ENCODE results near the gene TMEM207. TPM values are rescaled to one million over a fixed set of nuclear protein-coding genes. Genes with fewer than 3 reads are reported as not detected.

The TMEM207 gene
- total and polyA plus RNA-seq, 2 of the 13 experiments (the other 11 are each of a cell fraction or from before 2014, with no cell fraction given): not detected

- no peaks in the 10 kb centered on the region for H3K79me2 ChIP-seq (ENCODE audit: insufficient read depth, low read length)
- no peak overlapping the region for H3K4me2 ChIP-seq (ENCODE audit: low read depth, low read length)
- FAIRE-seq (no peak), ATAC-seq (no peak), DNase-seq (ENCODE audit: low spot score) (no peak)
- in situ Hi-C loops (cut with HindIII; ENCODE audit: extremely low pct_ligation_motif_present, low pct_unique_long_range_greater_than_20kb) (no loop called here), intact Hi-C loops (cut with micrococcal nuclease; ENCODE audit: unreplicated experiment) (no loop called here)
- no peaks in the 10 kb centered on the region for H3K36me3 ChIP-seq (replicated peaks in 1 of 2; ENCODE audit: control insufficient read depth in 1 of 2, insufficient read depth in 2 of 2, low read length in 2 of 2)
- H3K9me3 ChIP-seq (ENCODE audit: low read length): no peaks in the 10 kb centered on the region
- no peak overlapping the region for H3K4me3 ChIP-seq (replicated peaks in 1 of 3; ENCODE audit: insufficient read depth in 1 of 3, low read depth in 2 of 3, low read length in 3 of 3)
- WGBS (ENCODE audit: low lambda C conversion rate): 25% methylated on average over 2 of the region's 2 CpGs
- POLR2A ChIA-PET: no interaction called here
- TF ChIP-seq AGO2 (optimal IDR thresholded peaks at IDR 0.05; ENCODE audit: low read depth, low read length): no peak
- no peak for TF ChIP-seq RNF2 (conservative IDR thresholded peaks at IDR 0.05; ENCODE audit: low read depth)
- TF ChIP-seq, protein P1, sequence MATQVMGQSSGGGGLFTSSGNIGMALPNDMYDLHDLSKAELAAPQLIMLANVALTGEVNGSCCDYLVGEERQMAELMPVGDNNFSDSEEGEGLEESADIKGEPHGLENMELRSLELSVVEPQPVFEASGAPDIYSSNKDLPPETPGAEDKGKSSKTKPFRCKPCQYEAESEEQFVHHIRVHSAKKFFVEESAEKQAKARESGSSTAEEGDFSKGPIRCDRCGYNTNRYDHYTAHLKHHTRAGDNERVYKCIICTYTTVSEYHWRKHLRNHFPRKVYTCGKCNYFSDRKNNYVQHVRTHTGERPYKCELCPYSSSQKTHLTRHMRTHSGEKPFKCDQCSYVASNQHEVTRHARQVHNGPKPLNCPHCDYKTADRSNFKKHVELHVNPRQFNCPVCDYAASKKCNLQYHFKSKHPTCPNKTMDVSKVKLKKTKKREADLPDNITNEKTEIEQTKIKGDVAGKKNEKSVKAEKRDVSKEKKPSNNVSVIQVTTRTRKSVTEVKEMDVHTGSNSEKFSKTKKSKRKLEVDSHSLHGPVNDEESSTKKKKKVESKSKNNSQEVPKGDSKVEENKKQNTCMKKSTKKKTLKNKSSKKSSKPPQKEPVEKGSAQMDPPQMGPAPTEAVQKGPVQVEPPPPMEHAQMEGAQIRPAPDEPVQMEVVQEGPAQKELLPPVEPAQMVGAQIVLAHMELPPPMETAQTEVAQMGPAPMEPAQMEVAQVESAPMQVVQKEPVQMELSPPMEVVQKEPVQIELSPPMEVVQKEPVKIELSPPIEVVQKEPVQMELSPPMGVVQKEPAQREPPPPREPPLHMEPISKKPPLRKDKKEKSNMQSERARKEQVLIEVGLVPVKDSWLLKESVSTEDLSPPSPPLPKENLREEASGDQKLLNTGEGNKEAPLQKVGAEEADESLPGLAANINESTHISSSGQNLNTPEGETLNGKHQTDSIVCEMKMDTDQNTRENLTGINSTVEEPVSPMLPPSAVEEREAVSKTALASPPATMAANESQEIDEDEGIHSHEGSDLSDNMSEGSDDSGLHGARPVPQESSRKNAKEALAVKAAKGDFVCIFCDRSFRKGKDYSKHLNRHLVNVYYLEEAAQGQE (IDR thresholded peaks at IDR 0.05; ENCODE audit: borderline replicate concordance in 1 of 2, low read depth in 1 of 2, low read length in 2 of 2): no peak
- no peak for TF ChIP-seq AKAP8 (CRISPR knock-in tag; IDR thresholded peaks at IDR 0.05)
- no peak for TF ChIP-seq SIX4 (CRISPR knock-in tag; IDR thresholded peaks at IDR 0.05)
- TF ChIP-seq ZNF678 (CRISPR knock-in tag; IDR thresholded peaks at IDR 0.05): no peak
- TF ChIP-seq ZNF232 (CRISPR knock-in tag; IDR thresholded peaks at IDR 0.05; ENCODE audit: borderline replicate concordance): no peak
- no peak for TF ChIP-seq ZMYM4 (CRISPR knock-in tag; IDR thresholded peaks at IDR 0.05)
- TF ChIP-seq REXO4 (CRISPR knock-in tag; IDR thresholded peaks at IDR 0.05; ENCODE audit: borderline replicate concordance): no peak
- TF ChIP-seq, protein P2, sequence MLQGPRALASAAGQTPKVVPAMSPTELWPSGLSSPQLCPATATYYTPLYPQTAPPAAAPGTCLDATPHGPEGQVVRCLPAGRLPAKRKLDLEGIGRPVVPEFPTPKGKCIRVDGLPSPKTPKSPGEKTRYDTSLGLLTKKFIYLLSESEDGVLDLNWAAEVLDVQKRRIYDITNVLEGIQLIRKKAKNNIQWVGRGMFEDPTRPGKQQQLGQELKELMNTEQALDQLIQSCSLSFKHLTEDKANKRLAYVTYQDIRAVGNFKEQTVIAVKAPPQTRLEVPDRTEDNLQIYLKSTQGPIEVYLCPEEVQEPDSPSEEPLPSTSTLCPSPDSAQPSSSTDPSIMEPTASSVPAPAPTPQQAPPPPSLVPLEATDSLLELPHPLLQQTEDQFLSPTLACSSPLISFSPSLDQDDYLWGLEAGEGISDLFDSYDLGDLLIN (CRISPR knock-in tag; IDR thresholded peaks at IDR 0.05; ENCODE audit: borderline replicate concordance): no peak
- TF ChIP-seq JDP2 (CRISPR knock-in tag; IDR thresholded peaks at IDR 0.05; ENCODE audit: borderline replicate concordance): no peak
- no peak for TF ChIP-seq CREB1 (IDR thresholded peaks at IDR 0.05)
- no peak for TF ChIP-seq CREB1 (CRISPR knock-in tag; IDR thresholded peaks at IDR 0.05)
- TF ChIP-seq HCFC1 (IDR thresholded peaks at IDR 0.05; ENCODE audit: low read depth, low read length): no peak
- TF ChIP-seq PRPF4 (IDR thresholded peaks at IDR 0.05; ENCODE audit: low read depth, low read length, poor library complexity, severe bottlenecking): no peak
- TF ChIP-seq NONO (IDR thresholded peaks at IDR 0.05): no peak
- TF ChIP-seq NONO (CRISPR knock-in tag; conservative IDR thresholded peaks at IDR 0.05): no peak
- TF ChIP-seq ZNF362 (CRISPR knock-in tag; IDR thresholded peaks at IDR 0.05; ENCODE audit: borderline replicate concordance): no peak
- TF ChIP-seq RCOR2 (CRISPR knock-in tag; IDR thresholded peaks at IDR 0.05): no peak
- TF ChIP-seq POLR2G (IDR thresholded peaks at IDR 0.05; ENCODE audit: low read depth, low read length): no peak
- H2AFZ ChIP-seq (ENCODE audit: low read length): no peak overlapping the region
- H3K27me3 ChIP-seq (ENCODE audit: control insufficient read depth in 1 of 2, insufficient read depth in 2 of 2, low read length in 2 of 2): no peaks in the 10 kb centered on the region
- no peak overlapping the region for H3K9ac ChIP-seq (ENCODE audit: insufficient read depth, low read depth, low read length)
- BruUV-seq (replicated peaks): no TSS peak
- no peaks in the 10 kb centered on the region for H4K20me1 ChIP-seq (ENCODE audit: insufficient read depth, low read length)
- no peak overlapping the region for H3K27ac ChIP-seq (ENCODE audit: extremely low read length, insufficient read depth, low read length)
- peaks cover 19% of the 10 kb centered on the region for H3K4me1 ChIP-seq (ENCODE audit: insufficient read depth, low read length)
- CTCF ChIA-PET (ENCODE audit: low intra/inter-chr PET ratio, low total read pairs): no interaction called here
Observed at GRCh38 chr3:190448256-190448655, 1.4 kb downstream of the TMEM207 start.
